Transverse colon (tissue), 3 donors: Measurements from ENCODE around the gene ARHGDIG.

Experiments used
- POLR2A ChIP-seq: fragments of 450-650 bp; IDR thresholded peaks from one replicate; pipeline ENCODE4 v1.6.1; 2016; ENCODE audit warnings: antibody characterized with exemption, mild to moderate bottlenecking, moderate library complexity
- TF ChIP-seq, protein P1 (sequence below), 5 experiments: fragments of 200-600 bp in 3 of 5; fragments of 450-650 bp in 2 of 5; sonication (generic) in 3 of 5; IDR thresholded peaks; 1 replicate in 2 of 5; 2 replicates in 3 of 5; pipeline ENCODE4 v1.5.1; 2016 to 2017; ENCODE audit warnings: antibody characterized with exemption in 5 of 5, inconsistent platforms in 3 of 5, mild to moderate bottlenecking in 2 of 5, moderate library complexity in 1 of 5

DNA sequence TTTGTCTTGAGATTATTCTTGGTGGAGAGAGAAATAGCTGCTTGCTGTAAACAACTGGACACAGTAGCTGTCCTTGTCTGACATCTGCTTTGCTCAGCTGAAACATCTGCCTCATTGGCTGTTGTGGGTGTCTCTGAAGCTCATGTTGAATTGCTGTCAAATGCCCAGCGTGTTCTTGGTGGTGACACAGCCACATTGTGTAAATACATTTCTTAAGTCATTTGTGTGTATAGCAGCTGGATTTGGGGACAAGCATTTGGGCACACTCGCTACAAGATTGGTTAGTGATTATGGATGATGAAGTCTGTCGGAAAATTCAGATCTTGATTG lies 40.5 kb upstream of the ARHGDIG start:
- TF ChIP-seq, protein P1, sequence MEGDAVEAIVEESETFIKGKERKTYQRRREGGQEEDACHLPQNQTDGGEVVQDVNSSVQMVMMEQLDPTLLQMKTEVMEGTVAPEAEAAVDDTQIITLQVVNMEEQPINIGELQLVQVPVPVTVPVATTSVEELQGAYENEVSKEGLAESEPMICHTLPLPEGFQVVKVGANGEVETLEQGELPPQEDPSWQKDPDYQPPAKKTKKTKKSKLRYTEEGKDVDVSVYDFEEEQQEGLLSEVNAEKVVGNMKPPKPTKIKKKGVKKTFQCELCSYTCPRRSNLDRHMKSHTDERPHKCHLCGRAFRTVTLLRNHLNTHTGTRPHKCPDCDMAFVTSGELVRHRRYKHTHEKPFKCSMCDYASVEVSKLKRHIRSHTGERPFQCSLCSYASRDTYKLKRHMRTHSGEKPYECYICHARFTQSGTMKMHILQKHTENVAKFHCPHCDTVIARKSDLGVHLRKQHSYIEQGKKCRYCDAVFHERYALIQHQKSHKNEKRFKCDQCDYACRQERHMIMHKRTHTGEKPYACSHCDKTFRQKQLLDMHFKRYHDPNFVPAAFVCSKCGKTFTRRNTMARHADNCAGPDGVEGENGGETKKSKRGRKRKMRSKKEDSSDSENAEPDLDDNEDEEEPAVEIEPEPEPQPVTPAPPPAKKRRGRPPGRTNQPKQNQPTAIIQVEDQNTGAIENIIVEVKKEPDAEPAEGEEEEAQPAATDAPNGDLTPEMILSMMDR (IDR thresholded peaks at IDR 0.05), result no peak
- TF ChIP-seq POLR2A, result no peak
